ENCODE results near the gene TRAPPC1.

- TF ChIP-seq CTCF (conservative IDR thresholded peaks at IDR 0.05) (no peak), EZH2 (IDR thresholded peaks at IDR 0.05; ENCODE audit: low read depth) (no peak)
Observed at GRCh38 chr17:7911116-7911515, 20.6 kb downstream of the TRAPPC1 start.
